AG09319 (cell line): Measurements from ENCODE around the gene TOP1.
"Not testable (repeated sequence)": the region's sequence is repeated elsewhere in the genome, so short reads cannot be mapped to it uniquely, and the experiment has no call there.

ENCODE experiments used
- DNase-seq: peaks from one replicate; pipeline ENCODE4 v3.0.0-alpha.2; 2010; ENCODE audit warnings: low read depth; ENCODE audit errors: extremely low read depth
- CTCF ChIP-seq: IDR thresholded peaks from 2 replicates; pipeline ENCODE4 v1.5.1; 2011; ENCODE audit warnings: low read depth, mild to moderate bottlenecking, inconsistent platforms, low read length, moderate library complexity

TOP1 gene

GRCh38 chr20:41124451-41125094 lies 96.0 kb downstream of the TOP1 start:
- no peak for TF ChIP-seq CTCF
- no peak for DNase-seq

GRCh38 chr20:41125530-41126457 lies 97.2 kb downstream of the TOP1 start:
- TF ChIP-seq CTCF, result no peak
- DNase-seq, result no peak

GRCh38 chr20:41126719-41127118 lies 98.1 kb downstream of the TOP1 start:
- TF ChIP-seq CTCF, result no peak
- no peak for DNase-seq

- not testable (repeated sequence) for DNase-seq
Measured at GRCh38 chr20:41128317-41128716, 99.7 kb downstream of the TOP1 start.

- TF ChIP-seq CTCF, result no peak
- DNase-seq, result no peak
Measured at GRCh38 chr20:41131594-41132387, 103.2 kb downstream of the TOP1 start.

- DNase-seq, result not testable (repeated sequence)
Measured at GRCh38 chr20:41132388-41132775, 103.8 kb downstream of the TOP1 start.

GRCh38 chr20:41133709-41134361 lies 105.2 kb downstream of the TOP1 start:
- DNase-seq, result no peak

More at GRCh38 chr20:41133709-41134361, 105.2 kb downstream of the TOP1 start:
- no peak for TF ChIP-seq CTCF
